HepG2 (cell line): ENCODE data around the gene CCNQ. TPM values are rescaled to one million over a fixed set of nuclear protein-coding genes. Genes with fewer than 3 reads are reported as not detected.
A peak's percentile ranks its signal among the peaks of the same experiment; 100 is the strongest.

ENCODE experiments used
- ATAC-seq: fragments of 200-7000 bp; cut with Tn5 transposase; 3 replicates; pipeline ENCODE4 v1.9.1; 2020; ENCODE audit warnings: mild to moderate bottlenecking, moderate library complexity
- BruUV-seq: library from RNA; stranded (reverse); fragments of 400-500 nt; replicated peaks from 2 replicates; lab custom pipeline; 2021; lab: Mats Ljungman, UMichigan
- CTCF ChIA-PET: fragments of 300-600 bp; formaldehyde crosslinking; extraction: SDS; loops from one replicate; lab custom pipeline; 2021; ENCODE audit warnings: low total read pairs, inconsistent platforms, low intra/inter-chr PET ratio; lab: Yijun Ruan, JAX
- POLR2A ChIA-PET: fragments of 350-600 bp; sonication (Branson Sonifier 250); formaldehyde crosslinking; loops from one replicate; lab custom pipeline; 2020; ENCODE audit warnings: antibody characterized with exemption, inconsistent platforms; lab: Yijun Ruan, JAX
- DNase-seq: peaks from one replicate; pipeline ENCODE4 v3.0.0-alpha.2; 2015; ENCODE audit warnings: low spot score
- FAIRE-seq: peaks from 3 replicates; lab custom pipeline; 2011; peaks lifted over from hg19 to GRCh38; lab: Jason Lieb, UNC
- H2AFZ ChIP-seq: one replicate; pipeline ENCODE4 v1.6.1; 2011; ENCODE audit warnings: low read length, inconsistent platforms
- H3K27ac ChIP-seq: fragments of 300-600 bp; 3 replicates; pipeline ENCODE4 v1.8.0; 2011; ENCODE audit warnings: mixed run types, mild to moderate bottlenecking, mixed read lengths, low read length, inconsistent platforms; ENCODE audit not compliant: insufficient read depth; ENCODE audit errors: extremely low read length
- H3K27me3 ChIP-seq, 2 experiments: fragments of 200-600 bp in 1 of 2; 2 replicates in 1 of 2; 3 replicates in 1 of 2; pipeline versions ENCODE4 v1.6.0 to v1.8.0; 2011; ENCODE audit warnings: low read length in 2 of 2, mild to moderate bottlenecking in 2 of 2, moderate library complexity in 2 of 2, inconsistent platforms in 1 of 2; ENCODE audit not compliant: insufficient read depth in 2 of 2, control insufficient read depth in 1 of 2
- H3K36me3 ChIP-seq, 2 experiments: fragments of 200-600 bp in 1 of 2; replicated peaks in 1 of 2; 2 replicates in 1 of 2; 3 replicates in 1 of 2; pipeline versions ENCODE4 v1.5.1 to v1.8.0; 2011; ENCODE audit warnings: low read length in 2 of 2, inconsistent platforms in 1 of 2; ENCODE audit not compliant: insufficient read depth in 2 of 2, control insufficient read depth in 1 of 2
- H3K4me1 ChIP-seq: 2 replicates; pipeline ENCODE4 v1.5.1; 2012; ENCODE audit warnings: low read length, inconsistent platforms; ENCODE audit not compliant: insufficient read depth
- H3K4me2 ChIP-seq: 2 replicates; pipeline ENCODE4 v1.6.0; 2011; ENCODE audit warnings: low read depth, low read length, inconsistent platforms
- H3K4me3 ChIP-seq, 3 experiments: fragments of 200-600 bp in 1 of 3; sonication (generic), shearing (Covaris generic) in 1 of 3; replicated peaks in 1 of 3; 2 replicates each; pipeline ENCODE4 v1.5.1; 2011 to 2016; ENCODE audit warnings: low read length in 3 of 3, inconsistent platforms in 2 of 3, low read depth in 2 of 3, mild to moderate bottlenecking in 2 of 3, control low read depth in 1 of 3, mixed read lengths in 1 of 3; ENCODE audit not compliant: insufficient read depth in 1 of 3
- H3K79me2 ChIP-seq: one replicate; pipeline ENCODE4 v1.6.1; 2011; ENCODE audit warnings: low read length, inconsistent platforms; ENCODE audit not compliant: insufficient read depth
- H3K9ac ChIP-seq: 2 replicates; pipeline ENCODE4 v1.6.0; 2011; ENCODE audit warnings: mild to moderate bottlenecking, low read depth, low read length, inconsistent platforms; ENCODE audit not compliant: insufficient read depth
- H3K9me3 ChIP-seq: 2 replicates; pipeline ENCODE4 v1.5.1; 2012; ENCODE audit warnings: mild to moderate bottlenecking, low read length
- H4K20me1 ChIP-seq: 2 replicates; pipeline ENCODE4 v1.6.0; 2011; ENCODE audit warnings: inconsistent platforms, mild to moderate bottlenecking, low read length, moderate library complexity; ENCODE audit not compliant: insufficient read depth
- MXD3 ChIP-seq: IDR thresholded peaks from 2 replicates; pipeline ENCODE4 v1.6.1; 2016; ENCODE audit warnings: mild to moderate bottlenecking, missing biosample characterization, missing genetic modification reagents
- YEATS2 ChIP-seq: sonication (generic); formaldehyde crosslinking; IDR thresholded peaks from 2 replicates; pipeline ENCODE4 v1.4.0; 2020; ENCODE audit warnings: missing genetic modification reagents, borderline replicate concordance
- ZNF18 ChIP-seq: sonication (generic); formaldehyde crosslinking; IDR thresholded peaks from 2 replicates; pipeline ENCODE4 v1.8.0; 2022; ENCODE audit warnings: mild to moderate bottlenecking, missing genetic modification reagents; ENCODE audit not compliant: insufficient replicate concordance
- ZNF687 ChIP-seq: sonication (generic); formaldehyde crosslinking; IDR thresholded peaks from 2 replicates; pipeline ENCODE4 v1.5.1; 2020; ENCODE audit warnings: mild to moderate bottlenecking, missing genetic modification reagents, moderate library complexity
- ZNF710 ChIP-seq: sonication (generic); formaldehyde crosslinking; IDR thresholded peaks from 2 replicates; pipeline ENCODE4 v1.5.0; 2020; ENCODE audit warnings: mild to moderate bottlenecking, missing genetic modification reagents, borderline replicate concordance
- WGBS: methylation state at CpG from one replicate; pipeline ENCODE4 v1.1.6; 2017; ENCODE audit warnings: low lambda C conversion rate; 5-methylcytosine and 5-hydroxymethylcytosine counted together
- in situ Hi-C: cut with HindIII; loops from 2 replicates; pipeline ENCODE4 v1.10.0; 2017; ENCODE audit warnings: low pct_unique_long_range_greater_than_20kb; ENCODE audit not compliant: extremely low pct_ligation_motif_present
- intact Hi-C: fragments of 100-400 bp; cut with micrococcal nuclease; formaldehyde crosslinking; loops from one replicate; pipeline ENCODE4 v1.10.0; 2022; ENCODE audit not compliant: unreplicated experiment
- polyA plus RNA-seq, 8 experiments: library from polyadenylated mRNA; depleted of rRNA in 3 of 8; stranded (reverse) in 7 of 8; unstranded in 1 of 8; fragments of >200 nt; fragmentation: Illumina TruSeq in 4 of 8; extraction: Trizol in 4 of 8; gene quantifications; 2 replicates each; pipeline versions ENCODE4 v1.2.1 to v1.2.3, GENCODE V29; 2011 to 2016; ENCODE audit warnings: low read depth in 4 of 8, missing spikeins in 1 of 8, mixed read lengths in 1 of 8; ENCODE audit not compliant: insufficient read depth in 1 of 8
- total RNA-seq, 5 experiments: library from RNA; depleted of rRNA; stranded (reverse); fragments of >200 nt; fragmentation: Illumina TruSeq; extraction: Trizol; gene quantifications; 2 replicates each; pipeline ENCODE4 v1.2.3, GENCODE V29; 2016; ENCODE audit warnings: low read depth in 1 of 5

The CCNQ gene
- total and polyA plus RNA-seq, 2 of the 13 experiments (the other 11 are each of a cell fraction or from before 2014, with no cell fraction given): 15.0 to 25.5 TPM

- Histone ChIP-seq H2AFZ (no peak overlapping the region), H3K27ac (no peak overlapping the region), H3K79me2 (no peaks in the 10 kb centered on the region), H3K27me3 (no peaks in the 10 kb centered on the region), H3K9ac (no peak overlapping the region), H3K4me2 (no peak overlapping the region), H3K4me1 (peaks cover 80% of the 10 kb centered on the region), H3K9me3 (no peaks in the 10 kb centered on the region), H4K20me1 (no peaks in the 10 kb centered on the region), H3K4me3 (no peak overlapping the region), H3K36me3 (no peaks in the 10 kb centered on the region)
- intact Hi-C loops (no loop called here), in situ Hi-C loops (no loop called here)
- DNase-seq (no peak), ATAC-seq (no peak), FAIRE-seq (no peak)
- WGBS: 98% methylated on average over 7 of the region's 14 CpGs
- POLR2A ChIA-PET: interaction anchor here (11.8 kb wide), 1 partner anchor 13 kb away, joined by 596 read pairs; the partner anchor contains the start of gene DUSP9
- BruUV-seq: no TSS peak
- CTCF ChIA-PET: no interaction called here
- TF ChIP-seq MXD3 (CRISPR knock-in tag) (no peak), ZNF687 (CRISPR knock-in tag) (0 out of 2 replicates have a peak, but pooled peaks have one; percentile 2)
Observed at GRCh38 chrX:153633048-153633447, 34.1 kb upstream of the CCNQ start.

- in situ Hi-C loops (no loop called here), intact Hi-C loops (no loop called here)
- POLR2A ChIA-PET: interaction anchor here (1.1 to 11.8 kb wide), 2 partner anchors 10 to 14 kb away, joined by 3 to 596 read pairs; partner anchors contain the start of gene DUSP9
- WGBS: 100% methylated on average over 4 of the region's 7 CpGs
- FAIRE-seq (no peak), ATAC-seq (no peak), DNase-seq (no peak)
- Histone ChIP-seq H3K4me1 (peaks cover 80% of the 10 kb centered on the region), H3K79me2 (no peaks in the 10 kb centered on the region), H3K4me2 (no peak overlapping the region), H3K27ac (no peak overlapping the region), H3K27me3 (no peaks in the 10 kb centered on the region), H3K36me3 (no peaks in the 10 kb centered on the region), H3K9me3 (no peaks in the 10 kb centered on the region), H2AFZ (no peak overlapping the region), H3K4me3 (no peak overlapping the region), H4K20me1 (no peaks in the 10 kb centered on the region), H3K9ac (no peak overlapping the region)
- CTCF ChIA-PET: no interaction called here
- no TSS peak for BruUV-seq
- TF ChIP-seq ZNF710: no peak
- TF ChIP-seq ZNF18 (CRISPR knock-in tag): no peak
- no peak for TF ChIP-seq YEATS2 (CRISPR knock-in tag)
Observed at GRCh38 chrX:153632595-153632946, 33.6 kb upstream of the CCNQ start.
